DOHH2 (cell line): ENCODE data around the gene EBPL.

ENCODE experiments used
- CTCF ChIP-seq: fragments of 200-600 bp; sonication (generic); IDR thresholded peaks from one replicate; pipeline ENCODE4 v1.5.1; 2014; ENCODE audit warnings: antibody characterized with exemption, mild to moderate bottlenecking, low read depth, low read length; ENCODE audit not compliant: poor library complexity, severe bottlenecking
- EZH2phosphoT487 ChIP-seq: fragments of 200-600 bp; sonication (generic); IDR thresholded peaks from 2 replicates; pipeline ENCODE4 v1.6.1; 2017; ENCODE audit warnings: borderline replicate concordance, mild to moderate bottlenecking, antibody characterized with exemption, low read length, moderate library complexity, mixed read lengths

- TF ChIP-seq CTCF, result no peak
- no peak for TF ChIP-seq EZH2phosphoT487
Observed at GRCh38 chr13:49627831-49628652, 63.2 kb downstream of the EBPL start, which contains the start of gene ARL11.
